Progenitor cell of endocrine pancreas (in vitro differentiated cells): ENCODE measurements around the gene GRHL1. TPM values are rescaled to one million over a fixed set of nuclear protein-coding genes. Genes with fewer than 3 reads are reported as not detected.

ENCODE experiments used
- DNase-seq: peaks from one replicate; pipeline ENCODE4 v3.0.0; 2021; ENCODE audit warnings: low spot score; ENCODE audit not compliant: unreplicated experiment
- H3K27ac Mint-ChIP-seq: 2 replicates; pipeline ENCODE4 v1.8.0; 2021; ENCODE audit warnings: mild to moderate bottlenecking, moderate library complexity, mixed read lengths
- H3K27me3 Mint-ChIP-seq: 2 replicates; pipeline ENCODE4 v1.8.0; 2021; ENCODE audit warnings: mixed read lengths
- H3K36me3 Mint-ChIP-seq: 2 replicates; pipeline ENCODE4 v1.8.0; 2022; ENCODE audit warnings: mixed read lengths; ENCODE audit not compliant: insufficient read depth
- H3K4me1 Mint-ChIP-seq: 2 replicates; pipeline ENCODE4 v1.8.0; 2021; ENCODE audit warnings: low read depth, mixed read lengths
- H3K4me3 Mint-ChIP-seq: 2 replicates; pipeline ENCODE4 v1.8.0; 2021; ENCODE audit warnings: low read depth, mild to moderate bottlenecking, moderate library complexity, mixed read lengths
- H3K9me3 Mint-ChIP-seq: 2 replicates; pipeline ENCODE4 v1.8.0; 2021; ENCODE audit warnings: low read depth, mixed read lengths
- total RNA-seq: library from RNA; stranded (reverse); gene quantifications from 2 replicates; pipeline ENCODE4 v1.2.1, GENCODE V29; 2021
- TF ChIP-seq, protein P1 (sequence below): fragments of 200-600 bp; sonication (generic); IDR thresholded peaks from one replicate; pipeline ENCODE4 v1.5.0; 2021; ENCODE audit warnings: antibody characterized with exemption, mild to moderate bottlenecking; ENCODE audit not compliant: unreplicated experiment

The GRHL1 gene
- total RNA-seq, 1 donor from 2014 or later, result 13.4 TPM

DNA sequence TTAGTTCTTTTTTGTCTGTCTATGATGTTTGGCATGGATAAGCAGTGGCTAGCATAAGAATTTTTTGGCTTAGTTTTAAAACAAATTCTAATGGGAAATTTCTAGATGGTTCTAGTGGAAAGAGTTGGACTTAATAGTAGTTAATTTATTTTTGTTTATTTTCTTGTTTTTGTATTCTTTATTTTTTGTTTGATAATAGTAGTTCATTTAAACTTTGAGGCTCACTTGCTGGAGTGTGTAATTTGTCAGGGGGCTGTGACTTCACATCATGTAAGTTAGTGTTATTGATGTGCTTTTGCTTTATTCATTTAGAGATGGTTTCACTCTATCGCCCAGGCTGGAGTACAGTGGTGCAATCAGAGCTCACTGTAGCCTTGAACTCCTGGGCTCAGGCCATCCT is 48.2 kb downstream of the GRHL1 start:
- Mint-ChIP-seq H3K9me3 (no peaks in the 10 kb centered on the region), H3K36me3 (peaks cover 27% of the 10 kb centered on the region), H3K27ac (no peak overlapping the region), H3K27me3 (no peaks in the 10 kb centered on the region), H3K4me1 (no peaks in the 10 kb centered on the region), H3K4me3 (no peak overlapping the region)
- no peak for DNase-seq
- TF ChIP-seq, protein P1, sequence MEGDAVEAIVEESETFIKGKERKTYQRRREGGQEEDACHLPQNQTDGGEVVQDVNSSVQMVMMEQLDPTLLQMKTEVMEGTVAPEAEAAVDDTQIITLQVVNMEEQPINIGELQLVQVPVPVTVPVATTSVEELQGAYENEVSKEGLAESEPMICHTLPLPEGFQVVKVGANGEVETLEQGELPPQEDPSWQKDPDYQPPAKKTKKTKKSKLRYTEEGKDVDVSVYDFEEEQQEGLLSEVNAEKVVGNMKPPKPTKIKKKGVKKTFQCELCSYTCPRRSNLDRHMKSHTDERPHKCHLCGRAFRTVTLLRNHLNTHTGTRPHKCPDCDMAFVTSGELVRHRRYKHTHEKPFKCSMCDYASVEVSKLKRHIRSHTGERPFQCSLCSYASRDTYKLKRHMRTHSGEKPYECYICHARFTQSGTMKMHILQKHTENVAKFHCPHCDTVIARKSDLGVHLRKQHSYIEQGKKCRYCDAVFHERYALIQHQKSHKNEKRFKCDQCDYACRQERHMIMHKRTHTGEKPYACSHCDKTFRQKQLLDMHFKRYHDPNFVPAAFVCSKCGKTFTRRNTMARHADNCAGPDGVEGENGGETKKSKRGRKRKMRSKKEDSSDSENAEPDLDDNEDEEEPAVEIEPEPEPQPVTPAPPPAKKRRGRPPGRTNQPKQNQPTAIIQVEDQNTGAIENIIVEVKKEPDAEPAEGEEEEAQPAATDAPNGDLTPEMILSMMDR, result no peak

DNA sequence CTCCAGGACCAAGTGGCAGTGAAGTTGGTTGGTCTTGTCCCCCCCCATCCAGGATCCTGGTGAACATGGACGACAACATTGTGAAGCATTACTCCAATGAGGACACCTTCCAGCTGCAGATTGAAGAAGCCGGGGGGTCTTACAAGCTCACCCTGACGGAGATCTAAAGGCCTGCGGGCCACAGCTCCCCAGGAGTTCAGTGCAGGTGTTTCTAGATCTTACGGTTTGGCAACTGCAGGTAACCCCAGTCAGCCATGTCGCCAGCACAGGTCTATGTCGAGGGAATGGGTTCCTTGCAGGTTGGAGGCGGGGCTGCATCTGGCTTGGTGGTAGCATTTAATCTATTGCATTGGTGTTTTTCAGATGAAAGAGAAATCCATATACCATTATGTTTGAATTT is 49.0 kb downstream of the GRHL1 start:
- TF ChIP-seq, protein P1, result no peak
- DNase-seq, result no peak
- Mint-ChIP-seq H3K4me1 (no peaks in the 10 kb centered on the region), H3K36me3 (peaks cover 25% of the 10 kb centered on the region), H3K4me3 (no peak overlapping the region), H3K27me3 (no peaks in the 10 kb centered on the region), H3K27ac (no peak overlapping the region), H3K9me3 (no peaks in the 10 kb centered on the region)

DNA sequence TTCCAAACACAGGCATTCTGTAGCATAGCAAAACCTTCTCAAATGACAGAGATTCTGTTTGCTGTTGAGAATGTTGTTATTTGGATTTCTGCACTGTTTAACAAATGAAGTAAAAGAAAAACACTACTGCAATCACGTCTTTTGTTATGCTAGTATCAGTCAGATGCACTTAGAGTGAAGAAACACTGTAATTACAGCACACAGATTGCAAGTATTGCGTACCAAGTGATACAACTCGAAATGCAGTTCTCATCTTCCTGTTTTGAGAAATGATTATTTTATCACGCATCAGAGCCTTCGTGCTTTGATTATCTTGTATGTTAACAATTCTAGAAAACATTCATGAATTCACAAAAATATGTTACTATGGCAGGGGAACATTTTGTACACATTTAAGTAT is 50.1 kb downstream of the GRHL1 start:
- no peak for DNase-seq
- H3K4me3 Mint-ChIP-seq, result no peak overlapping the region
- TF ChIP-seq, protein P1, result no peak
- H3K36me3 Mint-ChIP-seq, result peaks cover 23% of the 10 kb centered on the region
- H3K27ac Mint-ChIP-seq, result no peak overlapping the region
- no peaks in the 10 kb centered on the region for H3K27me3 Mint-ChIP-seq
- H3K4me1 Mint-ChIP-seq, result no peaks in the 10 kb centered on the region
- peaks cover 4% of the 10 kb centered on the region for H3K9me3 Mint-ChIP-seq

DNA sequence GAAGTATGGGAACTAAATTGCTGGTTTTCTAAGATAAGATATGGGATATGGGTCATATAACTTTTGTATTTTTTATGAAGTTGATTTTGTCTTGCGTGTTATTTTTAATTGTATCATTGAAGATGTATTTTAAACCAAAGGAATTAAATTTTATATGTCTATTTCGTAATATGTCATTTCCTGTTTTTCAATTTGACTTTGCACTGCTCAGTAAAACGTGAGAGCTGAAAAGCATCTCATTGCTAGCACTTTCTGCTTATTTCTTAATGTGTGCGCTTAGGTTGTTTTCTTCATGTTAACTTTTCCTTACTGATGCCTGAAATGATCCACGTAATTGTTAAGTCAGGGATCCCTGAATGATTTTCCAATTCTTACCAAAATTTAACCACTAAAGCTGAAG is 50.6 kb downstream of the GRHL1 start:
- peaks cover 20% of the 10 kb centered on the region for H3K36me3 Mint-ChIP-seq
- H3K4me1 Mint-ChIP-seq, result no peaks in the 10 kb centered on the region
- no peak for DNase-seq
- H3K9me3 Mint-ChIP-seq, result peaks cover 4% of the 10 kb centered on the region
- TF ChIP-seq, protein P1, result no peak
- no peak overlapping the region for H3K27ac Mint-ChIP-seq
- no peak overlapping the region for H3K4me3 Mint-ChIP-seq
- H3K27me3 Mint-ChIP-seq, result no peaks in the 10 kb centered on the region

DNA sequence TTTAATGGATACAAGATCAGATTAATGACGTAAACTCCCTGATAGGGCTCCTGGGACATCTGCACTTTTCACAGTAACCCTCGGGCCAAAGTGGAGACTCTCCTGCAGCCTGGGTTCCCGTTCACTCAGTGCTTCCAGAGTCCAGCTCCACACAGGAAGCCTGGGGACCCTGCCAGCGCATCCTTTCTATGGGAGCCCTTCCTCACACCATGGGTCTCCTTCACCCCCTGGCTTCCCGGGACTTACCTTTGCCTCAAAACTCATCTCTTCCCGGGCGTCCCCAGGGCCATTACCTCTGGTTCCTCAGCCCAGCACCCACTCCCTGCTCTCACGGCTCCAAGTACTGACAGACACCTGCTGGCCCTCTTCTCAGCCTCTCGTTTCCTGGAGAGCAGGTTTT is 51.2 kb downstream of the GRHL1 start:
- peaks cover 18% of the 10 kb centered on the region for H3K36me3 Mint-ChIP-seq
- no peak overlapping the region for H3K27ac Mint-ChIP-seq
- TF ChIP-seq, protein P1, result no peak
- no peaks in the 10 kb centered on the region for H3K27me3 Mint-ChIP-seq
- H3K4me1 Mint-ChIP-seq, result no peaks in the 10 kb centered on the region
- H3K9me3 Mint-ChIP-seq, result peaks cover 4% of the 10 kb centered on the region
- no peak overlapping the region for H3K4me3 Mint-ChIP-seq
- no peak for DNase-seq
